GM10266 (cell line): ENCODE measurements around the gene PSMD3.
"Not testable (repeated sequence)": the region's sequence is repeated elsewhere in the genome, so short reads cannot be mapped to it uniquely, and the experiment has no call there.

ENCODE experiments used
- DNase-seq: peaks from one replicate; pipeline ENCODE4 v3.0.0; 2012; ENCODE audit errors: extremely low spot score
- CTCF ChIP-seq: IDR thresholded peaks from 2 replicates; pipeline ENCODE4 v1.5.1; 2012; ENCODE audit warnings: mild to moderate bottlenecking, low read depth; ENCODE audit not compliant: control insufficient read depth, insufficient read depth; ENCODE audit errors: missing control alignments

PSMD3 gene

GRCh38 chr17:39939588-39940419, 40.8 kb upstream of the PSMD3 start:
- peak; percentile 72 for DNase-seq
- TF ChIP-seq CTCF = peak; percentile 41

DNA sequence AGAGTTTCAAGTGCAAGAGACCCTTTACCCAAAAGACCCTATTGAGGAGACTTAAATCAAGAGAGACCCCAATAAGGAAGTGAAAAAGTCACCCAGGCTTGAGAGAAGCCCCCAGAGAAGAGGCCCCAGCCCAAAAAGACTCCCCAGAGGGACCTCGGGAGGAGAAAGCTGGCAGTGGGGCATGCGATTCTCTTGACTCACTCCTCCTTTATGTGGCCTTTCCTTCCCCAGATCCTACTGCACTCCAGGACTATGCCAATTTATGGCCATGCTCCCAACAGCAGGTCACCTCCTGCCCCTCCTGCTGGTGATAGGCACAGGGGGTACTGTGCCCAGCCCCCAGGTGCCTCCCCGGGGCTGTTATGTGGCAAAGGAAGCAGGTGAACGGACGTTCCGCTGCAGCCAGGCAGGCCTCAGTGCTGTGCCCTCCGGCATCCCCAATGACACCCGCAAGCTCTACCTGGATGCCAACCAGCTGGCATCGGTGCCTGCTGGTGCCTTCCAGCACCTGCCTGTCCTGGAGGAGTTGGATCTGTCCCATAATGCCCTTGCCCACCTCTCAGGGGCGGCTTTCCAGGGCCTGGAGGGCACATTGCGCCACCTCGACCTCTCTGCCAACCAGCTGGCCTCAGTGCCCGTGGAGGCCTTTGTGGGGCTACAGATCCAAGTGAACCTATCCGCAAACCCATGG, 36.8 kb upstream of the PSMD3 start:
- no peak for TF ChIP-seq CTCF
- no peak for DNase-seq

DNA sequence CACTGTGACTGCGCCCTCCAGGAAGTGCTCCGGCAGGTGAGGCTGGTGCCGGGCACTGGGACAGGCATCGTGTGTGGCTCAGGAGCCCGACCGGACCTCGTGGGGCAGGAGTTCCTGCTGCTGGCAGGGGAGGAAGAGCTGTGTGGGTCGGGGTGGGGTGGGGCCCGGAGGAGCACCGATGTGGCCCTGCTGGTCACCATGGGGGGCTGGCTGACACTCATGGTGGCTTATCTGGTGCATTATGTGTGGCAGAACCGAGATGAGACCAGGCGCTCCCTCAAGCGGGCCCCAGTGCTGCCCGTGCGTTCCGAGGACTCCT, 36.3 kb upstream of the PSMD3 start:
- TF ChIP-seq CTCF = no peak
- no peak for DNase-seq

- no peak for TF ChIP-seq CTCF
- no peak for DNase-seq
Measured at GRCh38 chr17:39946551-39947330, 33.9 kb upstream of the PSMD3 start.

- DNase-seq = not testable (repeated sequence)
Measured at GRCh38 chr17:39948489-39948828, 32.1 kb upstream of the PSMD3 start.

- DNase-seq = no peak
- no peak for TF ChIP-seq CTCF
Measured at GRCh38 chr17:39949028-39949427, 31.6 kb upstream of the PSMD3 start.

DNA sequence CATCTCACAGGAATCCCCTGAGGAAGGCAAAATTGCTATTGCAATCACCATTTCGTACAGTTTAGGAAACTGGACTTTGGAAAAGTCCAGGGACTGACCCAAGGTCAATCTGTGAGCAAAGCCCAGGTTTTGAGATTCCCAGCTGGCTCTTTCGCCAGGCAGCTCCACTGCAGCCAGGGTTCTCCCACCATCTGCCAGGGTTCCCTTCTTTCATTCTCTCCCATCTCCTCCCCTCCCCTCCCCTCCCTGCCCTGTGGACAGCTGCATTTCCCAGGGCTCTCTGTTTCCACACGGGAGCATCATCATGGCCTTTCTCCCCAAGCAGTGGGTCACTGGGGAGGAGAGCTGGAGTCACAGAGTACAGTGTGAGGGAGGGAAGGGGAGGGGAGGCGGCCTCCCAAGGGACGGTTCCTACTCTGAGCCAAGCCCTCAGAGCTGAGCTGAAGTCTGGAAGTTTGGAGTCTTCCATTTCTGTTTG, 29.7 kb upstream of the PSMD3 start:
- no peak for TF ChIP-seq CTCF
- DNase-seq = no peak
